GM23248 (cell line): Measurements from ENCODE around the gene OR7D4. TPM values are rescaled to one million over a fixed set of nuclear protein-coding genes. Genes with fewer than 3 reads are reported as not detected.
"Not testable (repeated sequence)": the region's sequence is repeated elsewhere in the genome, so short reads cannot be mapped to it uniquely, and the experiment has no call there.

Experiments
- DNase-seq: peaks from one replicate; pipeline ENCODE4 v3.0.0-alpha.2; 2015
- H2AFZ ChIP-seq: fragments of 200-600 bp; sonication (generic); 2 replicates; pipeline ENCODE4 v1.6.1; 2016; ENCODE audit warnings: antibody characterized with exemption
- H3F3A ChIP-seq: fragments of 200-600 bp; sonication (generic); 2 replicates; pipeline ENCODE4 v1.6.1; 2016; ENCODE audit warnings: mild to moderate bottlenecking, antibody characterized with exemption, mixed run types; ENCODE audit not compliant: insufficient read depth
- H3K27ac ChIP-seq: fragments of 200-600 bp; sonication (generic); 2 replicates; pipeline ENCODE4 v1.5.1; 2016; ENCODE audit warnings: mild to moderate bottlenecking
- H3K27me3 ChIP-seq: fragments of 200-600 bp; sonication (generic); replicated peaks from 2 replicates; pipeline ENCODE4 v1.6.1; 2016; ENCODE audit warnings: mild to moderate bottlenecking; ENCODE audit not compliant: insufficient read depth
- H3K36me3 ChIP-seq: fragments of 200-600 bp; sonication (generic); 2 replicates; pipeline ENCODE4 v1.6.1; 2016; ENCODE audit warnings: low read depth, mild to moderate bottlenecking
- H3K4me1 ChIP-seq: fragments of 200-600 bp; sonication (generic); 2 replicates; pipeline ENCODE4 v1.6.1; 2016; ENCODE audit warnings: mild to moderate bottlenecking; ENCODE audit not compliant: insufficient read depth
- H3K4me2 ChIP-seq: fragments of 200-600 bp; sonication (generic); one replicate; pipeline ENCODE4 v1.6.1; 2016; ENCODE audit warnings: mild to moderate bottlenecking; ENCODE audit not compliant: unreplicated experiment
- H3K4me3 ChIP-seq: fragments of 200-600 bp; sonication (generic); 2 replicates; pipeline ENCODE4 v1.5.1; 2016; ENCODE audit warnings: mild to moderate bottlenecking
- H3K79me2 ChIP-seq: fragments of 200-600 bp; sonication (generic); 2 replicates; pipeline ENCODE4 v1.6.1; 2016; ENCODE audit warnings: mild to moderate bottlenecking; ENCODE audit not compliant: insufficient read depth
- H3K9ac ChIP-seq: fragments of 200-600 bp; sonication (generic); 2 replicates; pipeline ENCODE4 v1.6.1; 2016; ENCODE audit warnings: mild to moderate bottlenecking
- H3K9me2 ChIP-seq: fragments of 200-600 bp; sonication (generic); 2 replicates; pipeline ENCODE4 v1.6.1; 2016; ENCODE audit warnings: mixed run types, mild to moderate bottlenecking, moderate library complexity; ENCODE audit not compliant: insufficient read depth
- H3K9me3 ChIP-seq: fragments of 200-600 bp; sonication (generic); one replicate; pipeline ENCODE4 v1.6.1; 2017; ENCODE audit warnings: low read depth
- H4K20me1 ChIP-seq: fragments of 200-600 bp; sonication (generic); 2 replicates; pipeline ENCODE4 v1.6.0; 2016; ENCODE audit not compliant: insufficient read depth
- EZH2 ChIP-seq: fragments of 200-600 bp; sonication (generic); IDR thresholded peaks from 2 replicates; pipeline ENCODE4 v1.6.1; 2018; ENCODE audit warnings: antibody characterized with exemption, mild to moderate bottlenecking; ENCODE audit not compliant: insufficient read depth, poor library complexity, severe bottlenecking
- EZH2phosphoT487 ChIP-seq: fragments of 200-600 bp; sonication (generic); IDR thresholded peaks from 2 replicates; pipeline ENCODE4 v1.6.1; 2018; ENCODE audit warnings: antibody characterized with exemption, moderate library complexity, mild to moderate bottlenecking, low read depth; ENCODE audit not compliant: insufficient read depth
- WGBS, 2 experiments: methylation state at CpG; one replicate each; pipeline ENCODE4 v1.1.6; 2015 to 2017; ENCODE audit warnings: low lambda C conversion rate in 2 of 2, low coverage in 1 of 2; ENCODE audit errors: missing lambda C conversion rate in 2 of 2; 5-methylcytosine and 5-hydroxymethylcytosine counted together
- in situ Hi-C: fragments of 300-500 bp; cut with MboI; formaldehyde crosslinking; loops from 2 replicates; pipeline ENCODE4 v1.15.0; 2020
- polyA plus RNA-seq: library from polyadenylated mRNA; unstranded; fragments of >200 nt; fragmentation: Nextera tagmentation; extraction: Ambion mirVana; gene quantifications from 2 replicates; pipeline ENCODE4 v1.2.1, GENCODE V29; 2016
- total RNA-seq: library from RNA; depleted of rRNA; stranded (reverse); fragments of >200 nt; shearing (Covaris generic); gene quantifications from 2 replicates; pipeline ENCODE4 v1.2.3, GENCODE V29; 2014; rRNA removed

The OR7D4 gene
- total RNA-seq (not detected in 2 replicates), polyA plus RNA-seq (not detected in 2 replicates)

DNA sequence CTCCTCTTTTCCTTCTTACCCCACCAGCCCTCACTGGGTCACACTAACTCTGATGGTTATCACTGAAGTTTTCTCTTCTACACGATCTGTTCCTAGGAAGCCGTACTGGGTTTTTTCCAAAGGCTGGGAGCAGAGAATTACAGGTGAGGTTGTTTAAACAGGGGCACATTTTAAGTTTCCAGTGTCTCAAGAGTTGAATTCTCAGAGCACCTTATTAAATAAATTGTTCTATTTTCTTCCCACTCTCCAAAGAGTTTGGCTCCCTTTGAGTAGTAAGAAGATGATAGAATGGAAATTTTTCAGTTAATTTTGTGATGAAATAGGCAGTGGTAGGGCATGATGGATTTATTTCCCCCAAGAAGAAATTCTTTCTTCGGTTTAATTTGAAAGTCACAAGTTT is at the start of gene OR7D4:
OR7D4 (minus strand) TSS at position 101 of the 400 bp plus-strand sequence. CDS start 4,752 bp downstream, outside the sequence.
- Histone ChIP-seq H3K4me1 (no peaks in the 10 kb centered on the region), H3K27ac (no peak within 1 kb of the TSS), H3F3A (no peaks in the 10 kb centered on the region), H3K4me2 (no peak within 1 kb of the TSS), H3K27me3 (no peaks in the 10 kb centered on the region), H3K36me3 (no peaks in the 10 kb centered on the region), H3K9me3 (no peaks in the 10 kb centered on the region), H3K79me2 (no peaks in the 10 kb centered on the region), H3K9me2 (no peaks in the 10 kb centered on the region), H3K9ac (no peak within 1 kb of the TSS), H2AFZ (no peak within 1 kb of the TSS), H3K4me3 (no peak within 1 kb of the TSS), H4K20me1 (no peaks in the 10 kb centered on the region)
- in situ Hi-C loops: no loop called here
- DNase-seq: no peak
- WGBS, 2 experiments: 21 to 35% methylated on average over 3 of the region's 3 CpGs
- no peak for TF ChIP-seq EZH2phosphoT487
- no peak for TF ChIP-seq EZH2

DNA sequence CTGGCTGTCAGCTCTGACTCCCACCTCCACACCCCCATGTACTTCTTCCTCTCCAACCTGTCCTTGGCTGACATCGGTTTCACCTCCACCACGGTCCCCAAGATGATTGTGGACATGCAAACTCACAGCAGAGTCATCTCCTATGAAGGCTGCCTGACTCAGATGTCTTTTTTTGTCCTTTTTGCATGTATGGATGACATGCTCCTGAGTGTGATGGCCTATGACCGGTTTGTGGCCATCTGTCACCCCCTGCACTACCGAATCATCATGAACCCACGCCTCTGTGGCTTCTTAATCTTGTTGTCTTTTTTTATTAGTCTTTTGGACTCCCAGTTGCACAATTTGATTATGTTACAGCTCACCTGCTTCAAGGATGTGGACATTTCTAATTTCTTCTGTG is 31.8 kb upstream of the OR7D4 start:
- no peak for DNase-seq
- in situ Hi-C loops: no loop called here
- TF ChIP-seq EZH2 (no peak), EZH2phosphoT487 (no peak)

GRCh38 chr19:9250630-9251029 is 31.2 kb upstream of the OR7D4 start, which contains the start of gene OR7E24:
Gene OR7E24 (plus strand): TSS chr19:9250930. CDS start chr19:9251044, 114 bp downstream.
- Histone ChIP-seq H4K20me1 (no peaks in the 10 kb centered on the region), H3K4me2 (no peak within 1 kb of the TSS), H3K27me3 (no peaks in the 10 kb centered on the region), H3K79me2 (no peaks in the 10 kb centered on the region), H3K27ac (no peak within 1 kb of the TSS), H3K4me3 (no peak within 1 kb of the TSS), H2AFZ (no peak within 1 kb of the TSS), H3K9ac (no peak within 1 kb of the TSS), H3K9me3 (no peaks in the 10 kb centered on the region), H3F3A (no peaks in the 10 kb centered on the region), H3K36me3 (no peaks in the 10 kb centered on the region), H3K4me1 (no peaks in the 10 kb centered on the region), H3K9me2 (no peaks in the 10 kb centered on the region)
- WGBS, 2 experiments: 19 to 24% methylated on average over 1 of the region's 1 CpG
- in situ Hi-C loops: no loop called here
- TF ChIP-seq EZH2phosphoT487: no peak
- TF ChIP-seq EZH2: no peak
- no peak for DNase-seq

More for the DNA sequence above, 31.8 kb upstream of the OR7D4 start:
- no peaks in the 10 kb centered on the region for H3K79me2 ChIP-seq
- no peaks in the 10 kb centered on the region for H3K9me2 ChIP-seq
- no peaks in the 10 kb centered on the region for H3K9me3 ChIP-seq
- WGBS, 2 experiments: 22 to 34% methylated on average over 5 of the region's 5 CpGs
- H3K27ac ChIP-seq: no peak overlapping the region
- H4K20me1 ChIP-seq: no peaks in the 10 kb centered on the region
- no peak overlapping the region for H3K4me2 ChIP-seq
- H3K36me3 ChIP-seq: no peaks in the 10 kb centered on the region
- no peak overlapping the region for H2AFZ ChIP-seq
- H3F3A ChIP-seq: no peaks in the 10 kb centered on the region
- H3K4me3 ChIP-seq: no peak overlapping the region
- H3K9ac ChIP-seq: no peak overlapping the region
- no peaks in the 10 kb centered on the region for H3K4me1 ChIP-seq
- no peaks in the 10 kb centered on the region for H3K27me3 ChIP-seq

- Histone ChIP-seq H3K4me1 (no peaks in the 10 kb centered on the region), H3K9me3 (no peaks in the 10 kb centered on the region), H3K9me2 (no peaks in the 10 kb centered on the region), H3F3A (no peaks in the 10 kb centered on the region), H2AFZ (peak overlapping the region; percentile 83), H3K27me3 (no peaks in the 10 kb centered on the region; the same call in 1 of the 2 replicates), H3K27ac (no peak overlapping the region), H3K79me2 (no peaks in the 10 kb centered on the region), H4K20me1 (no peaks in the 10 kb centered on the region), H3K36me3 (no peaks in the 10 kb centered on the region), H3K4me3 (peak overlapping the region; percentile 67), H3K9ac (peak overlapping the region; percentile 22; the same call in 1 of the 2 replicates), H3K4me2 (peak overlapping the region; percentile 82)
- in situ Hi-C loops: no loop called here
- TF ChIP-seq EZH2 (no peak), EZH2phosphoT487 (no peak)
- 28 to 32% methylated on average over 13 of the region's 13 CpGs for WGBS, 2 experiments
- peak; percentile 75 for DNase-seq
Observed at GRCh38 chr19:9205501-9206113, 13.8 kb downstream of the OR7D4 start.

GRCh38 chr19:9198044-9198443 is 21.3 kb downstream of the OR7D4 start:
- H3K9me3 ChIP-seq, in situ Hi-C loops, H3K9me2 ChIP-seq, H3K36me3 ChIP-seq, H2AFZ ChIP-seq, DNase-seq, H3K4me1 ChIP-seq, H3K27ac ChIP-seq, H3K27me3 ChIP-seq, H3K79me2 ChIP-seq, H3F3A ChIP-seq, H3K4me2 ChIP-seq, H3K9ac ChIP-seq, H3K4me3 ChIP-seq, H4K20me1 ChIP-seq: not testable (repeated sequence)
- 23 to 40% methylated on average over 1 to 2 of the region's 2 CpGs for WGBS, 2 experiments
